ENCODE measurements around the gene COL20A1.

COL20A1 gene

DNA sequence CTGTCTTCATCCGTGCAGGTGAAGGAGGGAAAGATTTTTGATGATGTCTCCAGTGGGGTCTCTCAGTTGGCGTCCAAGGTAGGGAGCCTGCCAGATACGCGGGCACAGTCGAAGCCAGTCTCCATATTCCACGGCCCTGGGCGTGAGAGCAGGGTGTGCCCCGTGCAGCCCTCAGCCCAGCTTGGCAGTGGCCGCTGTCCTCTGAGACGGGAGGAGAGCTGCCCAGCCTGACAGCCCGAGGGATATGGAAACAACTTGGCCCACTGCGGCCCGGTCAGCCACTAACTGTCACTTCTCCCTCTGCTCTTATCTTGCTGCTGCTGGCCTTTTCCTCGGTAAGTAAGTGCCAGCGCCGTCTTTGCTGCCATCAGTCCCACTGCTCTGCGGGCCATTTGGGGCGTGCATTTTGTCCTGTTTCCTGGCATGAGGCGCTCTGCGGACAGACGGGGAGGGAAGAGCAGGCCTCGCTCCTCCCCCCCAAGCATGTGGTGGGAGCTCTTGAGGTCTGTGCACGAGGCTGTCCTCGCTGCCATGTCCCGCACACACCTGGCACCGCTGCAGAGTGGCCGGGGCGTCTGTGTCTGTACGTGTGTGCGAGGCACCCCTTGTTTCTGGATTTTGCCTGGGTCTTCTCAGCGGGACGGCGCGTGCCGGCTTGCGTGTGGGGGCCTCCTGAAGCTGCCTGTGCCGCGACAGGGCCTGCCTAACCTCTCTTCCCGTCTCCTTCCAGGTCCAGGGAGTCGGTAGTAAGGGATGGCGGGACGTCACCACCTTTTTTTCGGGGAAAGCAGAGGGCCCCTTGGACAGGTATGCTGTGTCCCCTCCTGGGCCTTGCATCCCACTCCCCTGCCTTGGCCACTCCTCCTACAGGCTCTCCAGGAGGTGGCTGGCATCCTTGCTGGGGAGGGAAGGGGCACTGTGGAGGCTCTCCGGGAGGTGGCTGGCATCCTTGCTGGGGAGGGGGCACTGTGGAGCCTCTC is 7.1 kb upstream of the COL20A1 start:
- in situ Hi-C loops (cut with HindIII; ENCODE audit: low sequenced_read_pairs), result no loop called here
- TF ChIP-seq, protein P1, sequence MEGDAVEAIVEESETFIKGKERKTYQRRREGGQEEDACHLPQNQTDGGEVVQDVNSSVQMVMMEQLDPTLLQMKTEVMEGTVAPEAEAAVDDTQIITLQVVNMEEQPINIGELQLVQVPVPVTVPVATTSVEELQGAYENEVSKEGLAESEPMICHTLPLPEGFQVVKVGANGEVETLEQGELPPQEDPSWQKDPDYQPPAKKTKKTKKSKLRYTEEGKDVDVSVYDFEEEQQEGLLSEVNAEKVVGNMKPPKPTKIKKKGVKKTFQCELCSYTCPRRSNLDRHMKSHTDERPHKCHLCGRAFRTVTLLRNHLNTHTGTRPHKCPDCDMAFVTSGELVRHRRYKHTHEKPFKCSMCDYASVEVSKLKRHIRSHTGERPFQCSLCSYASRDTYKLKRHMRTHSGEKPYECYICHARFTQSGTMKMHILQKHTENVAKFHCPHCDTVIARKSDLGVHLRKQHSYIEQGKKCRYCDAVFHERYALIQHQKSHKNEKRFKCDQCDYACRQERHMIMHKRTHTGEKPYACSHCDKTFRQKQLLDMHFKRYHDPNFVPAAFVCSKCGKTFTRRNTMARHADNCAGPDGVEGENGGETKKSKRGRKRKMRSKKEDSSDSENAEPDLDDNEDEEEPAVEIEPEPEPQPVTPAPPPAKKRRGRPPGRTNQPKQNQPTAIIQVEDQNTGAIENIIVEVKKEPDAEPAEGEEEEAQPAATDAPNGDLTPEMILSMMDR (IDR thresholded peaks at IDR 0.05; ENCODE audit: low read depth, low read length), result no peak
- no peak for DNase-seq (ENCODE audit: low read depth, low spot score)
- H3K4me3 ChIP-seq (ENCODE audit: low read depth, low read length), result no peak overlapping the region

DNA sequence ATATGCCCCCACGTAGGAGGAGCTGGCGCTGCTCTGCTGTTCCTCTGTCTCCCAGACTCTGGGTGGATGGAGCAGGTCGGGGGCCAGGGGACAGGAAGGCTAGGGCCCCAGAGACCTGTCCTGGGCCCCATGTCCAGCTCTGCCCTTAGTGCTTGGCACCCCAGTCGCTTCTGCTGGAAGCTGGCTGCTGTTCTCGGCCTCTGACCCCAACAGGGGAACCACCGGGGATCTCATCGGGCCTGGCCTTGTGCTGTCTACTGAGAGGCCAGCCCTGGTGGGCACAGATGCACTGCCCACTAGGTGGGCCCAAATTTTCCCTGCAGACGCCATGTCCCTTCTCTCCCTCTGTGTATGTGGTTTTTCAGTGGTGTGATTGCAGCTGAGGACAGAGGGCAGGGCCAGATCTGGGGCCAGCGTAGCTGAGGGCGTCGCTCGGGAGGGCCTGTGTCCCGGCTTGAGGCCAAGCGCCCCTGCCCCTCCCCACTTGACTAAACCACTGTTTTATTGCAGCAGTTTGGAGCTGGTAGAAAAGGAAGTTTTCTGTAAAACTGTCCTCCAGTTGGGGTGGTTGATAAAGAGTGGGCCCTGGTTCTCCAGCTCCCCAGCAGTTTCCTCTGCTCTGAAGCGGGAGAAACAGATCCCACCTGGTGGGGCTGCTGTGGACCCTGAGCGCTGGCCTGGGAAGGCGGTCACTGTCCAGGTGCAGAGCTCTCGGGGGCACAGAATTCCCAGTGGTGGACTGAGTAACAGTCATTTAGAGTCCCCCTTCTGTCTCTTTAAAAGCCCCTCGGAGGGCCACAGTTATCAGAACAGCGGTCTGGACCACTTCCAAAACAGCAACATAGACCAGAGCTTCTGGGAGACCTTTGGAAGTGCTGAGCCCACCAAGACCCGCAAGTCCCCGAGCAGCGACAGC is 5.9 kb upstream of the COL20A1 start:
- DNase-seq (ENCODE audit: low read depth, low spot score), result no peak
- in situ Hi-C loops (cut with HindIII; ENCODE audit: low sequenced_read_pairs), result no loop called here
- no peak overlapping the region for H3K4me3 ChIP-seq (ENCODE audit: low read depth, low read length)
- TF ChIP-seq, protein P1 (IDR thresholded peaks at IDR 0.05; ENCODE audit: low read depth, low read length), result no peak

DNA sequence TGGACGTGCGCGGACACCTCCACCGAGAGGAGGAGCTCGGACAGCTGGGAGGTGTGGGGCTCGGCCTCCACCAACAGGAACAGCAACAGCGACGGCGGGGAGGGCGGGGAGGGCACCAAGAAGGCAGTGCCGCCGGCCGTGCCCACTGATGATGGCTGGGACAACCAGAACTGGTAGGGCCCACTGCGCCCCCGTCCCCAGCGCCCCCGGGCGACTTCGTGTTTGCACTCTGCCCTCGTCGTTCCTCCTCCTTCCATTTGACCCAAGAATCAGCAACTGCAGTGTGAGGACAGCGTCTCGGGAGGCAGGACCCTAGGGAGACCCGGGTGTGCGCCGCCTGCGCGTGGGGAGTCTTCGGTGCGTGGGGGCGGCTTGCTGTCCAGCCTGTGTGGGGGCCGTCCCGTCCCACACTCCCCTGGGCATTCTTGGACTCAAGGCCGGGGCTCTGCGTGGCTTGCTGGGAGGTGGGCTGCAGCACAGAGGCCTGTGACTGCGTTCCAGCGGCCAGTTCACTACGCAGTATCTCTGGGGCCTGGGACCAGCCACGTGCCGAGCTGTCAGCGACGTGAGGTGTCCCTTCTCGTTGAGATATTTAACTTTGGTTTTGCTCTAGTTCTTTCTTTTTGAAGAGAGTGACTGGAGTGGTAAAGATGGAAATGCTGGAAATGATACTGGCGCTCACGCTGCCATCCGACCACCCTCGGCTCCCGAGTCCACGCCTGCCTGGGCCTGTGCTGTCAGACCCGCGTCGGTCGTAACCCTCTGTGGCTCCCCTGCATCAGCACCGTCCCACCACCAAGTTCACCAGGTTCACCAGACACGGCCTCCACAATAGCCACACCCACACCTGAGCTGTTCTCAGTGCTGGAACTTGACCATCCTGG is 5.0 kb upstream of the COL20A1 start:
- DNase-seq (ENCODE audit: low read depth, low spot score), result no peak
- no peak overlapping the region for H3K4me3 ChIP-seq (ENCODE audit: low read depth, low read length)
- TF ChIP-seq, protein P1 (IDR thresholded peaks at IDR 0.05; ENCODE audit: low read depth, low read length), result no peak
- in situ Hi-C loops (cut with HindIII; ENCODE audit: low sequenced_read_pairs), result no loop called here

DNA sequence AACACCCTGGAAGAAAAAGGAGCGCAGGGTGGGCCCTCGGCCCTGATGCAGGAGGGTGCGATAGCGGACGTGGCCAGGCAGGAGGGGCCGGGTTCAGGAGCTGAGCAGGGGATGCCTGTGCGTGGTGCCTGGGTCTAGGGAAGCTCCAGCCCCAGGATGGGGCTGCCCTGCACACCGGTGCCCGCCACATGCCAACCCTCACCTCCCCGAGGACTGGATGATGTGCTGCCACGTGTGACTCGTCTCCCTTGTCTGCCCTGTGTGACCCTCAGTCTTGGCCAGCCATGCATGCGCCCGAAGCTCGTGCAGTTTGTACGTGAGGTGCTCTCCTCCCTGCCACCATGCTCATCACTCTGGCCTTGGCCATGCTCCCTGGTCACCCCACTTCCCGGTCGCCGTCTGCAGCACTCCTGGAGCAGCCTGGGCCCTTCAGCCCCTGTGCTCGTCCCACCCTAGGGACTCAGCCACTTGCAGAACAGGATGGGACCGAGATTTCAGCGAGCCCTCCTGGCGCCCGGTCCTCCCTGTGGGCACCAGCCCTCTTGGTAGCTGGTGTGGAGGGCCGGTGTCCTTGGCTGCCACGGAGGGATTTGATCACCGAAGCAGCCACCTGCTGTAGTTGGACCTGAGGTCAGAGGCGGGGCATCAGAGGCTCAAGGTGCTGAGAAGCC is 4.3 kb upstream of the COL20A1 start:
- no peak for DNase-seq (ENCODE audit: low read depth, low spot score)
- TF ChIP-seq, protein P1 (IDR thresholded peaks at IDR 0.05; ENCODE audit: low read depth, low read length), result no peak
- no peak overlapping the region for H3K4me3 ChIP-seq (ENCODE audit: low read depth, low read length)
- in situ Hi-C loops (cut with HindIII; ENCODE audit: low sequenced_read_pairs), result no loop called here

DNA sequence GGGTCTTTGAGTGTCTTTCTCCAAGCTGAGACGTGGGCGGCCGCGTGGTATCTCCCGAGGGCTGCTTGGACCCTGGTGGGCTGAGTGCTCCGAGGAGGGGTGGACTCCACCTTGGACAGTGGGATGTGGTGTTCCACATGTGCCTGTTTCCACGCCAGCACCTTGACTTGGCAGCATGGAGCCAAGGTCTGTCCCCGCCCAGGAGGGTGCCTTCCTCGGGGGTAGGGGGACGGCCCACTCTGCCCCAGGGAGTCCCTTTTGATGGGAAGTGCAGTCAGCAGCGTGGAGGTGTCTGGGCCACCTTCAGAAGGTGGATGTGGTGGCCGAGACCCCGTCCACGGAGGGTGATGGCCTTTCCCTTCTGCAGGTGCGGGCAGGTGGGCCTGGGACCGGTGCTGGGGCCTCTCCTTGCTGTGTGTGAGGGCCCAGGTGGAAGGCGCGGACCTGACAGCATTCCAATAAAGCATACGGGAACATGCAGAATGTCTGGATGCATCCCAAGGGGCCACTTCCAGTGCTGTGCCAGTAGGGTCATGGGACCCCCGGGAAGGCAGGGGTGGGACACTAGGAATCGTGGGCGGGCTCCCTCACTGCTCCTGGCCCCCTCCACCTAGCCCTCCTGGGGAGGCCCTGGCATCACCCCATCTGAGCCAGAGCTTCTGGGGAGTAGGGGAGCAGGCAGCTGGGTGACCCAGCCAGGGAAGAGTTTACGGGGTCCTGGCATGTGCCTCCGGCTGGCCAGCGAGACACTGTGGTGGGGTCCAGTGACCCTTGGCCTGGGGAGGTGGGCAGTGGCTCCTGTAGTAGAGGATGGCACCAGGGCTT is 3.5 kb upstream of the COL20A1 start:
- no peak overlapping the region for H3K4me3 ChIP-seq (ENCODE audit: low read depth, low read length)
- in situ Hi-C loops (cut with HindIII; ENCODE audit: low sequenced_read_pairs), result no loop called here

More for the DNA sequence above, 3.5 kb upstream of the COL20A1 start:
- TF ChIP-seq, protein P1 (IDR thresholded peaks at IDR 0.05; ENCODE audit: low read depth, low read length), result no peak
- no peak for DNase-seq (ENCODE audit: low read depth, low spot score)

All from astrocyte of the spinal cord (primary cell).